ENCODE data around the gene SYT9. TPM values are rescaled to one million over a fixed set of nuclear protein-coding genes. Genes with fewer than 3 reads are reported as not detected.

SYT9 gene
- total RNA-seq, 1 donor from 2014 or later = 0.21 TPM

DNA sequence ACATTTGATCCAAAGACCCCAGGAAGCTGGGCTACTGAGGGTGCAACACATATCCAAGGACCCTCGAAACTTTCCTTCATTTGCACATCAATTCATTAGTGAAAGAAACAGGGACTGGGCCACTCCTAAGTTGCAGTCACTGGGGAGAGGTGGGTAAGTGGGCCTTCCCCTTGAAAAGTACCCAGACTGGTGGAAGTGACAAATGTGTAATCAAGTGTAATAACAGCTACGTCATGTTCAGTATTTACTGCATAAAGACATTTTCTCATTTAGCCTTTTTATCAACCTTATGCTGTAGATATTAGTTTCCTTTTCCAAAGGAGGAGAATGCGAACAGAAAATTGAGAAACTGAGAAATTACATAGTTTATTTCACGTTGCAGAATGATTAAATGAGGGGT lies 131.7 kb downstream of the SYT9 start:
- DNase-seq (ENCODE audit: low spot score) = no peak
- Mint-ChIP-seq H3K36me3 (ENCODE audit: low read depth, unreplicated experiment) (no peaks in the 10 kb centered on the region), H3K27ac (ENCODE audit: unreplicated experiment) (no peak overlapping the region), H3K27me3 (ENCODE audit: unreplicated experiment) (no peaks in the 10 kb centered on the region), H3K4me1 (ENCODE audit: unreplicated experiment) (no peaks in the 10 kb centered on the region), H3K9me3 (ENCODE audit: unreplicated experiment) (no peaks in the 10 kb centered on the region), H3K4me3 (ENCODE audit: unreplicated experiment) (no peak overlapping the region)
- no peak for TF ChIP-seq CTCF (IDR thresholded peaks at IDR 0.05; ENCODE audit: unreplicated experiment)

DNA sequence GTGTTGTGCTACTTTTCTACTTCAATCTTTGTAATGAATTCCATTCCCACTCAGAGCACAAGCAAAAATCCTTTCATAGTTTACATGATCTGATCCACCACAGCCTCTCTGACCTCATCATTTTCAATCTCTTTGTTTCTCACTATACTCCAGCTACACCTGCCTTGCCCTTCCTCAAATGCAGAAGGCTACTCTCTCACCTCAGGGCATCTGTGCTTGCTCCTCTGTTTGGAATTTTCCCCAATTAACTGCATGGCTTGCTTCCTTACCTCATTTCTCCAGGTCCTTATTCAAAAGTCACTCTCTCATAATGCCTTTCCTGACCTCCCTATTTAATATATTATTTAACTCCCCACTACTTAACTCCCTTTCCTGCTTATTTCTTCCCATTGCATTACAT lies 133.0 kb downstream of the SYT9 start:
- DNase-seq (ENCODE audit: low spot score) = no peak
- H3K36me3 Mint-ChIP-seq (ENCODE audit: low read depth, unreplicated experiment) = no peaks in the 10 kb centered on the region
- TF ChIP-seq CTCF (IDR thresholded peaks at IDR 0.05; ENCODE audit: unreplicated experiment) = no peak
- no peaks in the 10 kb centered on the region for H3K4me1 Mint-ChIP-seq (ENCODE audit: unreplicated experiment)
- H3K27ac Mint-ChIP-seq (ENCODE audit: unreplicated experiment) = no peak overlapping the region
- no peak overlapping the region for H3K4me3 Mint-ChIP-seq (ENCODE audit: unreplicated experiment)
- no peaks in the 10 kb centered on the region for H3K9me3 Mint-ChIP-seq (ENCODE audit: unreplicated experiment)
- H3K27me3 Mint-ChIP-seq (ENCODE audit: unreplicated experiment) = peaks cover 2% of the 10 kb centered on the region

DNA sequence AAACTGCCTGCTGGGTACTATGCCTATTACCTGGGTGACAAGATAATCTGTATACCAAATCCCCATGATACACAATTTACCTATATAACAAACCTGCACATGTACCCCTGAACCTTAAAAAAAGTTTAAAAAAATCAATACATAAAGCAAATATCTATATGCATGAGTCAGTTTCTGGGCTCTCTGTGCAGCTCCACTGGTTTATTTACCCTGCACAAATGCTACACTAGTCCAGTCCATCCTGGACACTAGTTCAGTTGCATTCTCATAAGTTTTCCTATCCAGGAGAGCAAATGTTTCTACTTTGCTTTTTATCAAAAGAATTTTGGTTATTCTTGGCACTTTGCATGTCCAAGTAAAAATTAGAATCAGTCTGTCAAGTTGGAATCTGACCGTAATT lies 133.8 kb downstream of the SYT9 start:
- Mint-ChIP-seq H3K27me3 (ENCODE audit: unreplicated experiment) (peaks cover 2% of the 10 kb centered on the region), H3K9me3 (ENCODE audit: unreplicated experiment) (no peaks in the 10 kb centered on the region), H3K27ac (ENCODE audit: unreplicated experiment) (no peak overlapping the region), H3K36me3 (ENCODE audit: low read depth, unreplicated experiment) (no peaks in the 10 kb centered on the region), H3K4me3 (ENCODE audit: unreplicated experiment) (no peak overlapping the region), H3K4me1 (ENCODE audit: unreplicated experiment) (no peaks in the 10 kb centered on the region)
- TF ChIP-seq CTCF (IDR thresholded peaks at IDR 0.05; ENCODE audit: unreplicated experiment) = no peak
- no peak for DNase-seq (ENCODE audit: low spot score)

GRCh38 chr11:7413961-7414915 lies 162.5 kb downstream of the SYT9 start:
- H3K36me3 Mint-ChIP-seq (ENCODE audit: low read depth, unreplicated experiment) = no peaks in the 10 kb centered on the region
- no peaks in the 10 kb centered on the region for H3K9me3 Mint-ChIP-seq (ENCODE audit: unreplicated experiment)
- H3K4me3 Mint-ChIP-seq (ENCODE audit: unreplicated experiment) = no peak overlapping the region
- TF ChIP-seq CTCF (IDR thresholded peaks at IDR 0.05; ENCODE audit: unreplicated experiment) = no peak
- no peak overlapping the region for H3K27ac Mint-ChIP-seq (ENCODE audit: unreplicated experiment)
- DNase-seq (ENCODE audit: low spot score) = no peak
- H3K27me3 Mint-ChIP-seq (ENCODE audit: unreplicated experiment) = no peaks in the 10 kb centered on the region
- H3K4me1 Mint-ChIP-seq (ENCODE audit: unreplicated experiment) = peaks cover 15% of the 10 kb centered on the region
